OCI-LY7 (cell line): ENCODE measurements around the gene ATL2. TPM values are rescaled to one million over a fixed set of nuclear protein-coding genes. Genes with fewer than 3 reads are reported as not detected.

Experiments
- BruUV-seq: library from RNA; stranded (reverse); fragments of 400-500 nt; replicated peaks from 2 replicates; lab custom pipeline; 2021; lab: Mats Ljungman, UMichigan
- CTCF ChIA-PET: fragments of 300-600 bp; sonication (Branson Sonifier 250); formaldehyde crosslinking; loops from one replicate; lab custom pipeline; 2022; ENCODE audit warnings: antibody characterized with exemption; ENCODE audit not compliant: unreplicated experiment; lab: Charles Lee
- POLR2A ChIA-PET: fragments of 300-600 bp; sonication (Branson Sonifier 250); formaldehyde crosslinking; loops from one replicate; lab custom pipeline; 2022; ENCODE audit warnings: antibody characterized with exemption; lab: Charles Lee
- DNase-seq: peaks from one replicate; pipeline ENCODE4 v3.0.0-alpha.2; 2015; ENCODE audit warnings: low spot score
- H2AFZ ChIP-seq: fragments of 200-600 bp; sonication (generic), shearing (Covaris generic); 2 replicates; pipeline ENCODE4 v1.6.1; 2014; ENCODE audit warnings: mild to moderate bottlenecking, antibody characterized with exemption, low read length, moderate library complexity
- H3K27ac ChIP-seq: fragments of 200-600 bp; sonication (generic); 2 replicates; pipeline ENCODE4 v1.5.1; 2014; ENCODE audit warnings: mixed run types, low read depth, mild to moderate bottlenecking, moderate library complexity, low read length, inconsistent platforms; ENCODE audit not compliant: poor library complexity, severe bottlenecking
- H3K36me3 ChIP-seq: fragments of 200-600 bp; sonication (generic); 2 replicates; pipeline ENCODE4 v1.6.1; 2014; ENCODE audit warnings: mild to moderate bottlenecking, antibody characterized with exemption, low read length, moderate library complexity, mixed read lengths; ENCODE audit not compliant: insufficient read depth
- H3K4me1 ChIP-seq: fragments of 200-600 bp; sonication (generic); 2 replicates; pipeline ENCODE4 v1.5.1; 2014; ENCODE audit warnings: mild to moderate bottlenecking, low read length; ENCODE audit not compliant: insufficient read depth, poor library complexity, severe bottlenecking
- H3K4me2 ChIP-seq: fragments of 200-600 bp; sonication (generic); 2 replicates; pipeline ENCODE4 v1.6.1; 2014; ENCODE audit warnings: mild to moderate bottlenecking, low read length
- H3K4me3 ChIP-seq: fragments of 200-600 bp; sonication (generic); 2 replicates; pipeline ENCODE4 v1.5.1; 2014; ENCODE audit warnings: mild to moderate bottlenecking, low read depth, low read length; ENCODE audit not compliant: poor library complexity, severe bottlenecking
- H3K79me2 ChIP-seq: fragments of 200-600 bp; sonication (generic); 2 replicates; pipeline ENCODE4 v1.6.1; 2016; ENCODE audit warnings: low read depth, mild to moderate bottlenecking, low read length, moderate library complexity, mixed read lengths; ENCODE audit not compliant: insufficient read depth
- H3K9me2 ChIP-seq: fragments of 200-600 bp; sonication (generic); 2 replicates; pipeline ENCODE4 v1.6.1; 2016; ENCODE audit warnings: mild to moderate bottlenecking, low read length, mixed read lengths; ENCODE audit not compliant: insufficient read depth
- H3K9me3 ChIP-seq: fragments of 200-600 bp; sonication (generic); 2 replicates; pipeline ENCODE4 v1.6.1; 2014; ENCODE audit warnings: mild to moderate bottlenecking, mixed run types, low read length, mixed read lengths
- H4K20me1 ChIP-seq: fragments of 200-600 bp; sonication (generic); 2 replicates; pipeline ENCODE4 v1.6.1; 2014; ENCODE audit warnings: mild to moderate bottlenecking, antibody characterized with exemption, low read length, moderate library complexity, mixed read lengths; ENCODE audit not compliant: insufficient read depth
- EZH2phosphoT487 ChIP-seq: fragments of 200-600 bp; sonication (generic); IDR thresholded peaks from 2 replicates; pipeline ENCODE4 v1.6.1; 2018; ENCODE audit warnings: low read depth, borderline replicate concordance, mild to moderate bottlenecking, mixed run types, antibody characterized with exemption, low read length, moderate library complexity, mixed read lengths
- intact Hi-C: fragments of 100-400 bp; cut with micrococcal nuclease; formaldehyde crosslinking; loops from one replicate; pipeline ENCODE4 v1.10.0; 2022; ENCODE audit not compliant: unreplicated experiment
- total RNA-seq, 2 experiments: library from RNA; depleted of rRNA in 1 of 2; stranded (reverse); fragments of >200 nt in 1 of 2; shearing (Covaris generic) in 1 of 2; gene quantifications; 2 replicates each; pipeline ENCODE4 v1.2.3, GENCODE V29; 2014 to 2022
- TF ChIP-seq, protein P1 (sequence below): fragments of 200-600 bp; sonication (generic); conservative IDR thresholded peaks from 2 replicates; pipeline ENCODE4 v1.5.1; 2014; ENCODE audit warnings: mild to moderate bottlenecking, antibody characterized with exemption, low read length, moderate library complexity, mixed read lengths

The ATL2 gene
- total RNA-seq, 2 experiments from 2014 or later: 135 to 142 TPM

DNA sequence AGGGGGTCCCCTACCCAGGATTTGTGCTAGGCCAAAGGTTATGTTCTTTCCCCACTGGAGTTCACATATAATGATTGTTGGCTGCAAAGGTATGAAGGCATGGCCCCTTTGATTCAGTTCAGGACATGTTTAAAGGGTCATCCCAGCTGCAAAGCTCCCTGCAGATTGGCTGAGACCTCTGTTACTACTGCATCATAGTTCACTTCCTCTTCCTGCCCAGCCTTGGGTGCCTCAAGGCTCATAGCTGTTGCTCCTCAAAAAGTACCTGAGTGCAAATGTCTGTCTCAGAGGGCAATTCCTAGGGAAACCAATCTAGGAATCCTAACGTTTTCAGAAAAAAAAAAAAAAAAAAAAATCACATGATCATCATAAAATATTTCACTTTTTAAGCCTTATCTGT lies 125.1 kb downstream of the ATL2 start:
- Histone ChIP-seq H3K9me3 (no peaks in the 10 kb centered on the region), H4K20me1 (no peaks in the 10 kb centered on the region), H3K9me2 (no peaks in the 10 kb centered on the region), H2AFZ (no peak overlapping the region), H3K27ac (no peak overlapping the region), H3K79me2 (no peaks in the 10 kb centered on the region), H3K4me2 (no peak overlapping the region), H3K4me3 (no peak overlapping the region), H3K36me3 (no peaks in the 10 kb centered on the region), H3K4me1 (no peaks in the 10 kb centered on the region)
- ChIA-PET POLR2A (interaction anchor here (0.7 kb wide), 2 partner anchors 237 to 311 kb away, joined by 3 read pairs; no protein-coding TSS in a partner anchor), CTCF (no interaction called here)
- BruUV-seq: no TSS peak
- intact Hi-C loops: no loop called here
- DNase-seq: peak; percentile 5
- TF ChIP-seq, protein P1, sequence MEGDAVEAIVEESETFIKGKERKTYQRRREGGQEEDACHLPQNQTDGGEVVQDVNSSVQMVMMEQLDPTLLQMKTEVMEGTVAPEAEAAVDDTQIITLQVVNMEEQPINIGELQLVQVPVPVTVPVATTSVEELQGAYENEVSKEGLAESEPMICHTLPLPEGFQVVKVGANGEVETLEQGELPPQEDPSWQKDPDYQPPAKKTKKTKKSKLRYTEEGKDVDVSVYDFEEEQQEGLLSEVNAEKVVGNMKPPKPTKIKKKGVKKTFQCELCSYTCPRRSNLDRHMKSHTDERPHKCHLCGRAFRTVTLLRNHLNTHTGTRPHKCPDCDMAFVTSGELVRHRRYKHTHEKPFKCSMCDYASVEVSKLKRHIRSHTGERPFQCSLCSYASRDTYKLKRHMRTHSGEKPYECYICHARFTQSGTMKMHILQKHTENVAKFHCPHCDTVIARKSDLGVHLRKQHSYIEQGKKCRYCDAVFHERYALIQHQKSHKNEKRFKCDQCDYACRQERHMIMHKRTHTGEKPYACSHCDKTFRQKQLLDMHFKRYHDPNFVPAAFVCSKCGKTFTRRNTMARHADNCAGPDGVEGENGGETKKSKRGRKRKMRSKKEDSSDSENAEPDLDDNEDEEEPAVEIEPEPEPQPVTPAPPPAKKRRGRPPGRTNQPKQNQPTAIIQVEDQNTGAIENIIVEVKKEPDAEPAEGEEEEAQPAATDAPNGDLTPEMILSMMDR: no peak
- TF ChIP-seq EZH2phosphoT487: no peak

DNA sequence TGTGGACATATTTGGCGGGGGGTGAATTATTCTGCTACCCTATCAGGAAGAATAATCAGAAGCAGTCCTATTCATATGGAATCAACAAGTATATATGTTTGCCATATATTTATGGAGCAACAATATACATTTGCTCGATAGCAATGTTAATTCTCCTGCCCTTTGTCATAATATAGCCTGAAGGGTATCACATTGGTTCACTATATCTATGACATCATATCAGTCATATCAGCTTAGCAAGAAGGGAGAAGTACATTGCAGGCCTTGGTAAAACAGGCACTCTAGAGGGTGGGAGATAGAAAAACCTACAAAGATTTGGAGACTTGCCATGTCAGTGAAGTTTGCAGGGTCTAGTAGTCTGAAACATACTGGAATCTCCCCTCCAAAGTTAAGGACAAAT lies 128.4 kb downstream of the ATL2 start:
- no peak overlapping the region for H3K4me2 ChIP-seq
- ChIA-PET CTCF (no interaction called here), POLR2A (no interaction called here)
- no peaks in the 10 kb centered on the region for H3K9me3 ChIP-seq
- no peak overlapping the region for H3K27ac ChIP-seq
- no TSS peak for BruUV-seq
- H3K36me3 ChIP-seq: no peaks in the 10 kb centered on the region
- intact Hi-C loops: no loop called here
- no peaks in the 10 kb centered on the region for H3K9me2 ChIP-seq
- H3K4me1 ChIP-seq: no peaks in the 10 kb centered on the region
- DNase-seq: no peak
- no peaks in the 10 kb centered on the region for H3K79me2 ChIP-seq
- H2AFZ ChIP-seq: no peak overlapping the region
- no peaks in the 10 kb centered on the region for H4K20me1 ChIP-seq
- no peak overlapping the region for H3K4me3 ChIP-seq
- no peak for TF ChIP-seq EZH2phosphoT487
- TF ChIP-seq, protein P1: no peak

DNA sequence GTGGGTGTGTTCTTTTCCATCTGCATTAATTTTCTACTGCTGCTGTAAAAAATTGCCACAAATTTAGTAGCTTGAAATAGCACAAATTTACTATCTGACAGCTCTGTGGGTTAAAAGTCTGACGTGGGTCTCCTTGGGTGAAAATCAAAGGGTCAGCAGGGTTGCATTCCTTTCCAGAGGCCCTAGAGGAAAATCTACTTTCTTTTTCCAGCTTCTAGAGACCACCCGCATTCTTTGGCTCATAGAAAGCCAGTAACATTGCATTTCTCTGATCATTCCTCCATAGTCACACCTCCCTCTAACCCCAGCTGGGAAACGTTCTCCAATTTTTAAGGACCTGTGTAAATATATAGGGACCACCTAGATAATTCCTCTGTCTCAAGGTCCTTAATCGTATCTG lies 128.8 kb downstream of the ATL2 start:
- no peaks in the 10 kb centered on the region for H3K9me3 ChIP-seq
- intact Hi-C loops: no loop called here
- no peaks in the 10 kb centered on the region for H4K20me1 ChIP-seq
- BruUV-seq: no TSS peak
- H3K4me3 ChIP-seq: no peak overlapping the region
- DNase-seq: no peak
- H3K4me1 ChIP-seq: no peaks in the 10 kb centered on the region
- POLR2A ChIA-PET: no interaction called here
- CTCF ChIA-PET: no interaction called here
- no peaks in the 10 kb centered on the region for H3K36me3 ChIP-seq
- H2AFZ ChIP-seq: no peak overlapping the region
- no peaks in the 10 kb centered on the region for H3K9me2 ChIP-seq
- no peak overlapping the region for H3K27ac ChIP-seq
- H3K79me2 ChIP-seq: no peaks in the 10 kb centered on the region
- H3K4me2 ChIP-seq: no peak overlapping the region
- no peak for TF ChIP-seq EZH2phosphoT487
- TF ChIP-seq, protein P1: no peak
